T-helper 2 cell (primary cell): ENCODE data around the gene SMAD6.
A peak's percentile ranks its signal among the peaks of the same experiment; 100 is the strongest.

Experiments used
- DNase-seq, 5 experiments: peaks; one replicate each; pipeline versions ENCODE4 v3.0.0 to v3.0.0-alpha.2; 2012 to 2022

Gene SMAD6

GRCh38 chr15:66704019-66704802, 2.2 kb downstream of the SMAD6 start:
- peak in 1 of 5 experiments; percentile 20 for DNase-seq

- no peak for DNase-seq
Observed at GRCh38 chr15:66704803-66705153, 2.7 kb downstream of the SMAD6 start.

GRCh38 chr15:66705277-66706146, 3.5 kb downstream of the SMAD6 start:
- DNase-seq: no peak

- DNase-seq: no peak
Observed at GRCh38 chr15:66706225-66706732, 4.2 kb downstream of the SMAD6 start.

GRCh38 chr15:66706840-66707239, 4.8 kb downstream of the SMAD6 start:
- DNase-seq: no peak

- no peak for DNase-seq
Observed at GRCh38 chr15:66707310-66708082, 5.5 kb downstream of the SMAD6 start.

GRCh38 chr15:66708389-66708788, 6.4 kb downstream of the SMAD6 start:
- DNase-seq: no peak

- no peak for DNase-seq
Observed at GRCh38 chr15:66709884-66710283, 7.8 kb downstream of the SMAD6 start.

GRCh38 chr15:66711260-66711659, 9.2 kb downstream of the SMAD6 start:
- no peak for DNase-seq

- no peak for DNase-seq
Observed at GRCh38 chr15:66711862-66712261, 9.8 kb downstream of the SMAD6 start.

- DNase-seq: no peak
Observed at GRCh38 chr15:66713843-66714508, 11.9 kb downstream of the SMAD6 start.

- no peak for DNase-seq
Observed at GRCh38 chr15:66714543-66714981, 12.5 kb downstream of the SMAD6 start.

- no peak for DNase-seq
Observed at GRCh38 chr15:66715181-66715624, 13.2 kb downstream of the SMAD6 start.

- DNase-seq: no peak
Observed at GRCh38 chr15:66715720-66716655, 14.0 kb downstream of the SMAD6 start.

- no peak for DNase-seq
Observed at GRCh38 chr15:66716656-66717020, 14.6 kb downstream of the SMAD6 start.

GRCh38 chr15:66718220-66718988, 16.4 kb downstream of the SMAD6 start:
- DNase-seq: no peak

GRCh38 chr15:66719471-66719870, 17.4 kb downstream of the SMAD6 start:
- no peak for DNase-seq

GRCh38 chr15:66720206-66721010, 18.4 kb downstream of the SMAD6 start:
- peak in 1 of 5 experiments; percentile 42 for DNase-seq

- no peak for DNase-seq
Observed at GRCh38 chr15:66721020-66721419, 19.0 kb downstream of the SMAD6 start.
